ENCODE measurements around the gene LCE1C.

The LCE1C gene

GRCh38 chr1:152801333-152801732 is 5.1 kb downstream of the LCE1C start (continued):
- TF ChIP-seq POU6F1 (CRISPR knock-in tag; IDR thresholded peaks at IDR 0.05; ENCODE audit: borderline replicate concordance, low read depth), result no peak
- TF ChIP-seq RARB (CRISPR knock-in tag; IDR thresholded peaks at IDR 0.05), result no peak
- TF ChIP-seq ARNTL (CRISPR knock-in tag; IDR thresholded peaks at IDR 0.05; ENCODE audit: borderline replicate concordance, low read depth), result no peak
- TF ChIP-seq TCF4 (CRISPR knock-in tag; IDR thresholded peaks at IDR 0.05; ENCODE audit: borderline replicate concordance), result no peak
- no peak for TF ChIP-seq SNAI2 (CRISPR knock-in tag; IDR thresholded peaks at IDR 0.05)
- no peak for TF ChIP-seq ZC3H10 (CRISPR knock-in tag; IDR thresholded peaks at IDR 0.05)

GRCh38 chr1:152796421-152796820 is 10.0 kb downstream of the LCE1C start, which contains the start of gene LCE1D:
TSS of gene LCE1D (plus strand) at chr1:152796721. CDS start at chr1:152797795, 1,074 bp downstream.
- ATAC-seq, result no peak
- TF ChIP-seq CREB5 (CRISPR knock-in tag; IDR thresholded peaks at IDR 0.05; ENCODE audit: low read depth) (no peak), ZFP30 (CRISPR knock-in tag; IDR thresholded peaks at IDR 0.05) (no peak), ARNTL (CRISPR knock-in tag; IDR thresholded peaks at IDR 0.05; ENCODE audit: borderline replicate concordance, low read depth) (no peak), POU6F1 (CRISPR knock-in tag; IDR thresholded peaks at IDR 0.05; ENCODE audit: borderline replicate concordance, low read depth) (no peak)

GRCh38 chr1:152795686-152796085 is 10.8 kb downstream of the LCE1C start:
- no peak for ATAC-seq
- TF ChIP-seq ZNF565 (CRISPR knock-in tag; conservative IDR thresholded peaks at IDR 0.05; ENCODE audit: low read depth) (no peak), SNAI2 (CRISPR knock-in tag; IDR thresholded peaks at IDR 0.05) (no peak), GLIS3 (CRISPR knock-in tag; IDR thresholded peaks at IDR 0.05) (no peak), PPARA (CRISPR knock-in tag; IDR thresholded peaks at IDR 0.05; ENCODE audit: borderline replicate concordance) (no peak)

GRCh38 chr1:152786077-152786476 is 20.4 kb downstream of the LCE1C start, which contains the start of gene LCE1E:
TSS of gene LCE1E (plus strand) at chr1:152786257. CDS start at chr1:152787300, 1,043 bp downstream.
- ATAC-seq, result 0 out of 3 replicates have a peak, but pooled peaks have one; percentile 24
- TF ChIP-seq TCF4 (CRISPR knock-in tag; IDR thresholded peaks at IDR 0.05; ENCODE audit: borderline replicate concordance) (no peak), ZFP30 (CRISPR knock-in tag; IDR thresholded peaks at IDR 0.05) (no peak), GLIS3 (CRISPR knock-in tag; IDR thresholded peaks at IDR 0.05) (no peak), ZNF8 (CRISPR knock-in tag; IDR thresholded peaks at IDR 0.05) (no peak), ZC3H10 (CRISPR knock-in tag; IDR thresholded peaks at IDR 0.05) (no peak), ZNF70 (CRISPR knock-in tag; IDR thresholded peaks at IDR 0.05) (no peak)

GRCh38 chr1:152783095-152783494 is 23.4 kb downstream of the LCE1C start:
- TF ChIP-seq TOX (CRISPR knock-in tag; IDR thresholded peaks at IDR 0.05; ENCODE audit: borderline replicate concordance) (no peak), ZNF70 (CRISPR knock-in tag; IDR thresholded peaks at IDR 0.05) (no peak), POU6F1 (CRISPR knock-in tag; IDR thresholded peaks at IDR 0.05; ENCODE audit: borderline replicate concordance, low read depth) (no peak), ZFP30 (CRISPR knock-in tag; IDR thresholded peaks at IDR 0.05) (no peak), ZNF565 (CRISPR knock-in tag; conservative IDR thresholded peaks at IDR 0.05; ENCODE audit: low read depth) (no peak), PATZ1 (CRISPR knock-in tag; IDR thresholded peaks at IDR 0.05; ENCODE audit: borderline replicate concordance) (no peak), CSRNP3 (CRISPR knock-in tag; IDR thresholded peaks at IDR 0.05) (no peak), SNAI2 (CRISPR knock-in tag; IDR thresholded peaks at IDR 0.05) (no peak), BACH2 (CRISPR knock-in tag; IDR thresholded peaks at IDR 0.05; ENCODE audit: borderline replicate concordance) (no peak), TCF4 (CRISPR knock-in tag; IDR thresholded peaks at IDR 0.05; ENCODE audit: borderline replicate concordance) (no peak), ARNTL (CRISPR knock-in tag; IDR thresholded peaks at IDR 0.05; ENCODE audit: borderline replicate concordance, low read depth) (no peak), ZC3H10 (CRISPR knock-in tag; IDR thresholded peaks at IDR 0.05) (no peak), RARB (CRISPR knock-in tag; IDR thresholded peaks at IDR 0.05) (no peak), CSDC2 (CRISPR knock-in tag; IDR thresholded peaks at IDR 0.05) (no peak)
- no peak for ATAC-seq
